Measurements from ENCODE around the gene FALEC. TPM values are rescaled to one million over a fixed set of nuclear protein-coding genes. Genes with fewer than 3 reads are reported as not detected.
A peak's percentile ranks its signal among the peaks of the same experiment; 100 is the strongest.

FALEC gene
- total and polyA plus RNA-seq, 2 of the 8 experiments (the other 6 are each of a cell fraction or from before 2014, with no cell fraction given), result not detected

DNA sequence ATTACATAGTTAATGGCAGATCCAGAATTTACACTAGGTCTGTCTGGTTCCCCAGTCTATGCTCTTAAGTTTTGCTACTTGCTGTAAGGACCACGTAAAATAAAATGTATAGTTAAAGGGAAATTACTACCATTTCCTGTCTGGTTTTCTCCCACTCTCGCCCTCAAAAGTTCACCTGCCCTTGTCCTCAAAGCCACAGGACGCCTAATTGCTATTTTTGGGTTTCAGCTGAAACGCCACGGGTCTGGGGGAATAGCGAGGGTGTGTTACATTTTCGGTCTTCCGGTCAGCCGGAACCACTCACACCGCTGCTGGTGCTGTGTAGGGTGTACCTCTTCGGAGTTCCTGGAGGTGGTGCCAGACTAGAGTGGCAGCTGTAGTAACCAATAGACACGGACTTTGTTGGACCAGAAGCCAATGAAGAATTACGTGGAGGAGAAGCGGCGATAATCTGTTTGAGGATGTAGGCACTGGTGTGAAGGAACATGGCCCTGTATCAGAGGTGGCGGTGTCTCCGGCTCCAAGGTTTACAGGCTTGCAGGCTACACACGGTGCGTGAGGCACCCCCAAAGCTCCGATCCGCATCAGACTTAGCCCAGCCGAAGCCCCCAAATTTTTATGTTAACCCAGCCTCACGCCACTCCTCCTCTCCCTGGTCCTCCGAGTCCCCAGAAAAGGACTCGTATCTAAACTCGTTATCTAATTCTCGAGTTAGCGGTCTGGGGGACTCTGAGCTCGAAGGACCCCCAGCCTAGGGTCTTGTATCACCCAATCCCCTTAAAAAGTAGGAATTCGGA lies 28.4 kb upstream of the FALEC start, which contains the start of gene TARS2 (continued):
- TF ChIP-seq, protein P1, sequence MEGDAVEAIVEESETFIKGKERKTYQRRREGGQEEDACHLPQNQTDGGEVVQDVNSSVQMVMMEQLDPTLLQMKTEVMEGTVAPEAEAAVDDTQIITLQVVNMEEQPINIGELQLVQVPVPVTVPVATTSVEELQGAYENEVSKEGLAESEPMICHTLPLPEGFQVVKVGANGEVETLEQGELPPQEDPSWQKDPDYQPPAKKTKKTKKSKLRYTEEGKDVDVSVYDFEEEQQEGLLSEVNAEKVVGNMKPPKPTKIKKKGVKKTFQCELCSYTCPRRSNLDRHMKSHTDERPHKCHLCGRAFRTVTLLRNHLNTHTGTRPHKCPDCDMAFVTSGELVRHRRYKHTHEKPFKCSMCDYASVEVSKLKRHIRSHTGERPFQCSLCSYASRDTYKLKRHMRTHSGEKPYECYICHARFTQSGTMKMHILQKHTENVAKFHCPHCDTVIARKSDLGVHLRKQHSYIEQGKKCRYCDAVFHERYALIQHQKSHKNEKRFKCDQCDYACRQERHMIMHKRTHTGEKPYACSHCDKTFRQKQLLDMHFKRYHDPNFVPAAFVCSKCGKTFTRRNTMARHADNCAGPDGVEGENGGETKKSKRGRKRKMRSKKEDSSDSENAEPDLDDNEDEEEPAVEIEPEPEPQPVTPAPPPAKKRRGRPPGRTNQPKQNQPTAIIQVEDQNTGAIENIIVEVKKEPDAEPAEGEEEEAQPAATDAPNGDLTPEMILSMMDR (IDR thresholded peaks at IDR 0.05; ENCODE audit: control extremely low read depth in 1 of 3, insufficient read depth in 1 of 3, low read depth in 1 of 3, low read length in 3 of 3), result no peak
- TF ChIP-seq EZH2 (IDR thresholded peaks at IDR 0.05; ENCODE audit: low read depth, low read length, severe bottlenecking) (no peak), POU5F1 (IDR thresholded peaks at IDR 0.05; ENCODE audit: low read depth, low read length) (no peak), JUND (IDR thresholded peaks at IDR 0.05; ENCODE audit: low read length) (peak; percentile 25; the same call in 1 of the 2 replicates), SP2 (IDR thresholded peaks at IDR 0.05; ENCODE audit: low read length) (peak; percentile 86), CHD2 (IDR thresholded peaks at IDR 0.05; ENCODE audit: low read length) (peak; percentile 92), RAD21 (IDR thresholded peaks at IDR 0.05 in 1 of 2, conservative IDR thresholded peaks at IDR 0.05 in 1 of 2; ENCODE audit: low read depth in 2 of 2, low read length in 2 of 2) (0 out of 4 replicates have a peak, but pooled peaks of 1 of the 2 experiments have one; percentile 6), CHD1 (IDR thresholded peaks at IDR 0.05; ENCODE audit: low read depth, low read length) (no peak), EP300 (IDR thresholded peaks at IDR 0.05; ENCODE audit: borderline replicate concordance in 1 of 2, low read depth in 2 of 2, low read length in 2 of 2) (no peak), RFX5 (IDR thresholded peaks at IDR 0.05; ENCODE audit: borderline replicate concordance, low read depth, low read length) (no peak; the same call in 1 of the 2 replicates), ASH2L (IDR thresholded peaks at IDR 0.05; ENCODE audit: low read length) (peak; percentile 96), TAF7 (optimal IDR thresholded peaks at IDR 0.05; ENCODE audit: borderline replicate concordance, low read depth, low read length) (peak; percentile 70), CREB1 (IDR thresholded peaks at IDR 0.05) (peak; percentile 76), SRF (IDR thresholded peaks at IDR 0.05; ENCODE audit: low read depth, low read length) (no peak), BACH1 (IDR thresholded peaks at IDR 0.05; ENCODE audit: low read length) (no peak), JUN (IDR thresholded peaks at IDR 0.05; ENCODE audit: low read depth, low read length) (no peak), RBBP5 (IDR thresholded peaks at IDR 0.05; ENCODE audit: borderline replicate concordance, low read depth, low read length) (0 out of 2 replicates have a peak, but pooled peaks have one; percentile 41), POLR2A (IDR thresholded peaks at IDR 0.05; ENCODE audit: control extremely low read depth in 1 of 2, low read depth in 2 of 2, low read length in 2 of 2) (peak; percentile 83 to 96), TCF12 (IDR thresholded peaks at IDR 0.05; ENCODE audit: low read depth, low read length) (no peak)
- TF ChIP-seq, protein P2, sequence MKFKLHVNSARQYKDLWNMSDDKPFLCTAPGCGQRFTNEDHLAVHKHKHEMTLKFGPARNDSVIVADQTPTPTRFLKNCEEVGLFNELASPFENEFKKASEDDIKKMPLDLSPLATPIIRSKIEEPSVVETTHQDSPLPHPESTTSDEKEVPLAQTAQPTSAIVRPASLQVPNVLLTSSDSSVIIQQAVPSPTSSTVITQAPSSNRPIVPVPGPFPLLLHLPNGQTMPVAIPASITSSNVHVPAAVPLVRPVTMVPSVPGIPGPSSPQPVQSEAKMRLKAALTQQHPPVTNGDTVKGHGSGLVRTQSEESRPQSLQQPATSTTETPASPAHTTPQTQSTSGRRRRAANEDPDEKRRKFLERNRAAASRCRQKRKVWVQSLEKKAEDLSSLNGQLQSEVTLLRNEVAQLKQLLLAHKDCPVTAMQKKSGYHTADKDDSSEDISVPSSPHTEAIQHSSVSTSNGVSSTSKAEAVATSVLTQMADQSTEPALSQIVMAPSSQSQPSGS (IDR thresholded peaks at IDR 0.05; ENCODE audit: low read length), result no peak
